Endodermal cell (in vitro differentiated cells): ENCODE measurements around the gene BSN. TPM values are rescaled to one million over a fixed set of nuclear protein-coding genes. Genes with fewer than 3 reads are reported as not detected.

Source experiments
- DNase-seq: peaks from one replicate; pipeline ENCODE4 v3.0.0-alpha.2; 2017
- H3K27ac ChIP-seq: 2 replicates; pipeline ENCODE4 v1.5.1; 2013; ENCODE audit warnings: mild to moderate bottlenecking, low read depth, low read length, moderate library complexity
- H3K27me3 ChIP-seq: 2 replicates; pipeline ENCODE4 v1.6.1; 2013; ENCODE audit warnings: mild to moderate bottlenecking, low read length, moderate library complexity; ENCODE audit not compliant: insufficient read depth, control insufficient read depth, poor library complexity, severe bottlenecking
- H3K36me3 ChIP-seq: 2 replicates; pipeline ENCODE4 v1.7.0; 2013; ENCODE audit warnings: mild to moderate bottlenecking, low read length, moderate library complexity; ENCODE audit not compliant: control insufficient read depth, insufficient read depth
- H3K4me1 ChIP-seq: one replicate; pipeline ENCODE4 v1.7.0; 2013; ENCODE audit warnings: low read length; ENCODE audit not compliant: control insufficient read depth, insufficient read depth
- H3K4me3 ChIP-seq: 2 replicates; pipeline ENCODE4 v1.5.1; 2013; ENCODE audit warnings: mild to moderate bottlenecking, low read length, moderate library complexity
- H3K9ac ChIP-seq: 2 replicates; pipeline ENCODE4 v1.6.1; 2013; ENCODE audit warnings: mild to moderate bottlenecking, low read length, moderate library complexity; ENCODE audit not compliant: poor library complexity, severe bottlenecking; ENCODE audit errors: extremely low read depth
- H3K9me3 ChIP-seq: 2 replicates; pipeline ENCODE4 v1.6.1; 2013; ENCODE audit warnings: mild to moderate bottlenecking, low read length, moderate library complexity; ENCODE audit not compliant: control insufficient read depth
- H3K27ac Mint-ChIP-seq: 2 replicates; pipeline ENCODE4 v1.8.0; 2020; ENCODE audit warnings: mixed read lengths
- H3K27me3 Mint-ChIP-seq: 2 replicates; pipeline ENCODE4 v1.8.0; 2021; ENCODE audit warnings: mild to moderate bottlenecking, mixed read lengths; ENCODE audit not compliant: insufficient read depth
- H3K36me3 Mint-ChIP-seq: 2 replicates; pipeline ENCODE4 v1.8.0; 2020; ENCODE audit warnings: low read depth, mixed read lengths
- H3K4me1 Mint-ChIP-seq: 2 replicates; pipeline ENCODE4 v1.8.0; 2020; ENCODE audit warnings: mixed read lengths
- H3K4me3 Mint-ChIP-seq: 2 replicates; pipeline ENCODE4 v1.8.0; 2020; ENCODE audit warnings: mild to moderate bottlenecking, moderate library complexity, mixed read lengths
- H3K9me3 Mint-ChIP-seq: 2 replicates; pipeline ENCODE4 v1.8.0; 2020; ENCODE audit warnings: mild to moderate bottlenecking, mixed read lengths
- CTCF ChIP-seq: fragments of 200-600 bp; sonication (generic); conservative IDR thresholded peaks from 2 replicates; pipeline ENCODE4 v1.5.0; 2021; ENCODE audit warnings: antibody characterized with exemption, mild to moderate bottlenecking
- whole genome bisulfite sequencing, 2 experiments: methylation state at CpG; one replicate each; pipeline versions ENCODE4 v1.1.5 to v1.1.7; 2013; ENCODE audit warnings: missing lambda C conversion rate in 2 of 2, mixed read lengths in 1 of 2; ENCODE audit not compliant: insufficient coverage in 1 of 2, insufficient read length in 1 of 2; 5-methylcytosine and 5-hydroxymethylcytosine counted together
- total RNA-seq, 2 donors: library from RNA; stranded (reverse); fragmentation: NEBNext Ultra II Directional in 1 of 2; extraction: Animal tissue kit (Norgen Biotek cat#: 25700) in 1 of 2; gene quantifications; 2 replicates in 1 of 2; 3 replicates in 1 of 2; pipeline ENCODE4 v1.2.1, GENCODE V29; 2021

BSN gene
- total RNA-seq, 2 donors from 2014 or later: 2.4 to 2.5 TPM

GRCh38 chr3:49718858-49719213 lies 164.6 kb downstream of the BSN start:
- H3K27me3 ChIP-seq: no peaks in the 10 kb centered on the region
- H3K36me3 ChIP-seq: peaks cover 25% of the 10 kb centered on the region
- peak overlapping the region; percentile 78 for H3K4me3 ChIP-seq
- Mint-ChIP-seq H3K27me3 (peaks cover 4% of the 10 kb centered on the region), H3K36me3 (peaks cover 31% of the 10 kb centered on the region), H3K9me3 (no peaks in the 10 kb centered on the region), H3K4me1 (peaks cover 10% of the 10 kb centered on the region), H3K27ac (peak overlapping the region; percentile 92), H3K4me3 (peak overlapping the region; percentile 69)
- no peaks in the 10 kb centered on the region for H3K9me3 ChIP-seq
- no peak overlapping the region for H3K27ac ChIP-seq
- peak overlapping the region; percentile 34 for H3K9ac ChIP-seq
- no peak for DNase-seq
- no peak for TF ChIP-seq CTCF
- WGBS, 2 experiments: 54 to 77% methylated on average over 33 of the region's 33 CpGs
- peaks cover 7% of the 10 kb centered on the region for H3K4me1 ChIP-seq

- H3K36me3 Mint-ChIP-seq: peaks cover 31% of the 10 kb centered on the region
- H3K4me3 ChIP-seq: peak within 1 kb of the TSS; percentile 78
- no peaks in the 10 kb centered on the region for H3K9me3 Mint-ChIP-seq
- H3K27ac Mint-ChIP-seq: peak within 1 kb of the TSS; percentile 92
- peaks cover 7% of the 10 kb centered on the region for H3K4me1 ChIP-seq
- peaks cover 25% of the 10 kb centered on the region for H3K36me3 ChIP-seq
- H3K4me1 Mint-ChIP-seq: peaks cover 10% of the 10 kb centered on the region
- H3K9me3 ChIP-seq: no peaks in the 10 kb centered on the region
- H3K27me3 ChIP-seq: no peaks in the 10 kb centered on the region
- H3K4me3 Mint-ChIP-seq: peak within 1 kb of the TSS; percentile 69
- DNase-seq: peak; percentile 98
- TF ChIP-seq CTCF: peak; percentile 81
- peaks cover 4% of the 10 kb centered on the region for H3K27me3 Mint-ChIP-seq
- 7 to 9% methylated on average over 32 to 50 of the region's 50 CpGs for WGBS, 2 experiments
- H3K9ac ChIP-seq: peak within 1 kb of the TSS; percentile 34
- peak within 1 kb of the TSS; percentile 61 for H3K27ac ChIP-seq
Observed at GRCh38 chr3:49719214-49719884, 165.1 kb downstream of the BSN start, which contains the start of gene AMIGO3. TSS of gene AMIGO3 (minus strand) at chr3:49719684. CDS start at chr3:49719465, 219 bp downstream.

Other genes with a start within 250 kb of the BSN start
- gene USP4, start 214.4 kb upstream of the BSN start, total RNA-seq: 10 to 100 TPM; 48.3 to 48.9 TPM
- gene GPX1, start 196.1 kb upstream of the BSN start, total RNA-seq: 100 to 1,000 TPM; 178 to 195 TPM
- gene RHOA, start 142.5 kb upstream of the BSN start, total RNA-seq: 100 to 1,000 TPM; 359 to 371 TPM
- gene TCTA, start 142.1 kb upstream of the BSN start, total RNA-seq: 10 to 100 TPM in 1 of 2 donors, 1 to 10 TPM in 1; 6.3 to 11.2 TPM
- 10 to 100 TPM; 44.4 to 51.7 TPM for gene AMT, start 132.0 kb upstream of the BSN start, total RNA-seq
- 10 to 100 TPM; 10.4 to 19.6 TPM for gene NICN1, start 125.2 kb upstream of the BSN start, total RNA-seq
- gene DAG1, start 84.2 kb upstream of the BSN start, total RNA-seq: 100 to 1,000 TPM; 145 to 176 TPM
- gene APEH, start 119.9 kb downstream of the BSN start, total RNA-seq: 100 to 1,000 TPM; 188 to 216 TPM
- 10 to 100 TPM; 30.8 to 35.5 TPM for gene MST1, start 135.0 kb downstream of the BSN start, total RNA-seq
- 10 to 100 TPM; 47.3 to 47.6 TPM for gene RNF123, start 135.1 kb downstream of the BSN start, total RNA-seq
- gene AMIGO3, start 165.2 kb downstream of the BSN start, total RNA-seq: 1 to 10 TPM; 1.4 to 3.0 TPM
- gene GMPPB, start 169.5 kb downstream of the BSN start, total RNA-seq: 10 to 100 TPM; 35.5 to 38.2 TPM
- gene IP6K1, start 232.1 kb downstream of the BSN start, total RNA-seq: 10 to 100 TPM; 45.8 to 49.8 TPM
- gene CDHR4, start 245.4 kb downstream of the BSN start, total RNA-seq: not detected
- not detected for gene INKA1, start 248.8 kb downstream of the BSN start, total RNA-seq